Measurements from ENCODE around the gene ZP4.

The ZP4 gene

GRCh38 chr1:237838320-237838719 is 52.4 kb downstream of the ZP4 start:
- no peak for DNase-seq (ENCODE audit: extremely low read depth, insufficient read length)
- TF ChIP-seq CTCF (IDR thresholded peaks at IDR 0.05; ENCODE audit: insufficient read depth, low read length, poor library complexity, severe bottlenecking), result no peak
- no peaks in the 10 kb centered on the region for H3K27me3 ChIP-seq (replicated peaks; ENCODE audit: control insufficient read depth, insufficient read depth, low read length)
- no peak overlapping the region for H3K4me3 ChIP-seq (replicated peaks; ENCODE audit: low read depth, low read length)
- no peaks in the 10 kb centered on the region for H3K36me3 ChIP-seq (ENCODE audit: control insufficient read depth, insufficient read depth, low read length)

- Histone ChIP-seq H3K4me3 (replicated peaks; ENCODE audit: low read depth, low read length) (no peak overlapping the region), H3K36me3 (ENCODE audit: control insufficient read depth, insufficient read depth, low read length) (no peaks in the 10 kb centered on the region), H3K27me3 (replicated peaks; ENCODE audit: control insufficient read depth, insufficient read depth, low read length) (no peaks in the 10 kb centered on the region)
- TF ChIP-seq CTCF (IDR thresholded peaks at IDR 0.05; ENCODE audit: insufficient read depth, low read length, poor library complexity, severe bottlenecking), result no peak
- no peak for DNase-seq (ENCODE audit: extremely low read depth, insufficient read length)
Observed at GRCh38 chr1:237834461-237834860, 56.3 kb downstream of the ZP4 start.

- no peak for TF ChIP-seq CTCF (IDR thresholded peaks at IDR 0.05; ENCODE audit: insufficient read depth, low read length, poor library complexity, severe bottlenecking)
- no peak overlapping the region for H3K4me3 ChIP-seq (replicated peaks; ENCODE audit: low read depth, low read length)
- no peaks in the 10 kb centered on the region for H3K36me3 ChIP-seq (ENCODE audit: control insufficient read depth, insufficient read depth, low read length)
- DNase-seq (ENCODE audit: extremely low read depth, insufficient read length), result no peak
- H3K27me3 ChIP-seq (replicated peaks; ENCODE audit: control insufficient read depth, insufficient read depth, low read length), result no peaks in the 10 kb centered on the region
Observed at GRCh38 chr1:237834048-237834447, 56.7 kb downstream of the ZP4 start.

GRCh38 chr1:237832858-237833257 is 57.9 kb downstream of the ZP4 start:
- no peaks in the 10 kb centered on the region for H3K27me3 ChIP-seq (replicated peaks; ENCODE audit: control insufficient read depth, insufficient read depth, low read length)
- H3K4me3 ChIP-seq (replicated peaks; ENCODE audit: low read depth, low read length), result no peak overlapping the region
- TF ChIP-seq CTCF (IDR thresholded peaks at IDR 0.05; ENCODE audit: insufficient read depth, low read length, poor library complexity, severe bottlenecking), result no peak
- no peaks in the 10 kb centered on the region for H3K36me3 ChIP-seq (ENCODE audit: control insufficient read depth, insufficient read depth, low read length)
- DNase-seq (ENCODE audit: extremely low read depth, insufficient read length), result no peak

All from GM06990 (cell line).